ENCODE results near the gene USP9Y.

DNA sequence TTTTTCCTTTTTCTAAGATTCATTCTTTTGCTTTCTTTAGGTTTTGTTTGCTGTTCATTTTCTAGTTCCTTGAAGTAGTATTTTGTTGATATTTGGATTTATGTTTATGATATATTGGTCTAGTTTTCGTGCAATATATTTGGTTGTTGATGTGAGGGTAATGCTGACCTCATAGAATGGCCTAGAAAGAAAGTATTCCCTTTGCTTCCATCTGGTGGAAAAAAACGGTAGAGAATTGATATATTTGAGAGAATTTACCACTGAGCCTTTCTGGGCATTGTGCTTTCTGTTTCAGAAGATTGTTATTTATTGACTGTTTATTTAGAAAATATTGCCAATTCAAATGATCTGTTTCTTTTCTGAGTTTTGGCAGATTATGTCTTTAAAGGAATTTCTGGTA lies 9.4 kb downstream of the USP9Y start:
- TF ChIP-seq POLR2A (IDR thresholded peaks at IDR 0.05): no peak
- TF ChIP-seq, protein P1, sequence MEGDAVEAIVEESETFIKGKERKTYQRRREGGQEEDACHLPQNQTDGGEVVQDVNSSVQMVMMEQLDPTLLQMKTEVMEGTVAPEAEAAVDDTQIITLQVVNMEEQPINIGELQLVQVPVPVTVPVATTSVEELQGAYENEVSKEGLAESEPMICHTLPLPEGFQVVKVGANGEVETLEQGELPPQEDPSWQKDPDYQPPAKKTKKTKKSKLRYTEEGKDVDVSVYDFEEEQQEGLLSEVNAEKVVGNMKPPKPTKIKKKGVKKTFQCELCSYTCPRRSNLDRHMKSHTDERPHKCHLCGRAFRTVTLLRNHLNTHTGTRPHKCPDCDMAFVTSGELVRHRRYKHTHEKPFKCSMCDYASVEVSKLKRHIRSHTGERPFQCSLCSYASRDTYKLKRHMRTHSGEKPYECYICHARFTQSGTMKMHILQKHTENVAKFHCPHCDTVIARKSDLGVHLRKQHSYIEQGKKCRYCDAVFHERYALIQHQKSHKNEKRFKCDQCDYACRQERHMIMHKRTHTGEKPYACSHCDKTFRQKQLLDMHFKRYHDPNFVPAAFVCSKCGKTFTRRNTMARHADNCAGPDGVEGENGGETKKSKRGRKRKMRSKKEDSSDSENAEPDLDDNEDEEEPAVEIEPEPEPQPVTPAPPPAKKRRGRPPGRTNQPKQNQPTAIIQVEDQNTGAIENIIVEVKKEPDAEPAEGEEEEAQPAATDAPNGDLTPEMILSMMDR (IDR thresholded peaks at IDR 0.05): no peak
